Measurements from ENCODE around the gene DUSP10. TPM values are rescaled to one million over a fixed set of nuclear protein-coding genes. Genes with fewer than 3 reads are reported as not detected.

Gene DUSP10
- total RNA-seq, 4 donors from 2014 or later, result 3.8 to 7.3 (median 4.4) TPM

- no peaks in the 10 kb centered on the region for H3K27me3 ChIP-seq
- 80 to 83% methylated on average over 7 of the region's 7 CpGs for WGBS, 2 donors
- H3K4me1 ChIP-seq, result peaks cover 0 to 23% (median 8%) of the 10 kb centered on the region in 4 donors
- H3K9me3 ChIP-seq, result no peaks in the 10 kb centered on the region
- no peak overlapping the region for H3K4me3 ChIP-seq
- H3K36me3 ChIP-seq, result no peaks in the 10 kb centered on the region
- DNase-seq (ENCODE audit: low spot score in 2 of 2), result no peak
- no peak overlapping the region for H3K27ac ChIP-seq
- no peak for TF ChIP-seq CTCF (IDR thresholded peaks at IDR 0.05)
- no peak for TF ChIP-seq POLR2A (IDR thresholded peaks at IDR 0.05)
- TF ChIP-seq EP300 (IDR thresholded peaks at IDR 0.05), result no peak
Measured at GRCh38 chr1:221716713-221717484, 25.0 kb downstream of the DUSP10 start.

- 62 to 77% methylated on average over 2 of the region's 2 CpGs for WGBS, 2 donors
- no peak for TF ChIP-seq POLR2A (IDR thresholded peaks at IDR 0.05)
- TF ChIP-seq CTCF (IDR thresholded peaks at IDR 0.05), result no peak
- TF ChIP-seq EP300 (IDR thresholded peaks at IDR 0.05), result no peak
- H3K36me3 ChIP-seq, result no peaks in the 10 kb centered on the region
- no peaks in the 10 kb centered on the region for H3K27me3 ChIP-seq
- no peak overlapping the region for H3K4me3 ChIP-seq
- no peak for DNase-seq (ENCODE audit: low spot score in 2 of 2)
- H3K9me3 ChIP-seq, result no peaks in the 10 kb centered on the region
- peaks cover 0 to 23% (median 8%) of the 10 kb centered on the region in 4 donors for H3K4me1 ChIP-seq
- H3K27ac ChIP-seq, result no peak overlapping the region
Measured at GRCh38 chr1:221715321-221716169, 26.3 kb downstream of the DUSP10 start.

GRCh38 chr1:221714227-221715152 lies 27.4 kb downstream of the DUSP10 start:
- no peak overlapping the region for H3K4me3 ChIP-seq
- peaks cover 0 to 22% (median 8%) of the 10 kb centered on the region in 4 donors for H3K4me1 ChIP-seq
- no peaks in the 10 kb centered on the region for H3K36me3 ChIP-seq
- WGBS, 2 donors, result 81% methylated on average over 16 of the region's 16 CpGs
- no peak for DNase-seq (ENCODE audit: low spot score in 2 of 2)
- no peaks in the 10 kb centered on the region for H3K9me3 ChIP-seq
- H3K27ac ChIP-seq, result no peak overlapping the region
- TF ChIP-seq POLR2A (IDR thresholded peaks at IDR 0.05), result no peak
- H3K27me3 ChIP-seq, result no peaks in the 10 kb centered on the region

GRCh38 chr1:221712776-221713431 lies 29.0 kb downstream of the DUSP10 start:
- no peak for DNase-seq (ENCODE audit: low spot score in 2 of 2)
- peaks cover 0 to 13% (median 5%) of the 10 kb centered on the region in 4 donors for H3K4me1 ChIP-seq
- peak overlapping the region in 2 of 4 donors; percentile 9 to 29 for H3K27ac ChIP-seq
- TF ChIP-seq EP300 (IDR thresholded peaks at IDR 0.05) (no peak), CTCF (IDR thresholded peaks at IDR 0.05) (no peak), POLR2A (IDR thresholded peaks at IDR 0.05) (no peak)
- H3K9me3 ChIP-seq, result no peaks in the 10 kb centered on the region
- H3K36me3 ChIP-seq, result no peaks in the 10 kb centered on the region
- 73 to 82% methylated on average over 3 of the region's 3 CpGs for WGBS, 2 donors
- no peaks in the 10 kb centered on the region for H3K27me3 ChIP-seq
- no peak overlapping the region for H3K4me3 ChIP-seq

Data from tibial nerve (tissue), 4 donors.